Left kidney (tissue), 2 donors: ENCODE data around the gene SLIT3. TPM values are rescaled to one million over a fixed set of nuclear protein-coding genes. Genes with fewer than 3 reads are reported as not detected.
"Not testable (repeated sequence)": the region's sequence is repeated elsewhere in the genome, so short reads cannot be mapped to it uniquely, and the experiment has no call there.

Source experiments
- DNase-seq: peaks from one replicate; pipeline ENCODE4 v3.0.0-alpha.2; 2013
- polyA plus RNA-seq: library from polyadenylated mRNA; unstranded; fragments of 120-200 nt; gene quantifications from one replicate; pipeline ENCODE4 v1.2.1, GENCODE V29; 2013; ENCODE audit not compliant: insufficient read length

Gene SLIT3
- polyA plus RNA-seq, 1 donor, result 51.5 TPM

- peak; percentile 57 for DNase-seq
Observed at GRCh38 chr5:169106911-169107706, 193.8 kb downstream of the SLIT3 start.

GRCh38 chr5:169105582-169105981 lies 195.4 kb downstream of the SLIT3 start:
- not testable (repeated sequence) for DNase-seq

- DNase-seq, result no peak
Observed at GRCh38 chr5:169104937-169105494, 195.9 kb downstream of the SLIT3 start.

GRCh38 chr5:169103586-169104181 lies 197.3 kb downstream of the SLIT3 start:
- DNase-seq, result no peak

- no peak for DNase-seq
Observed at GRCh38 chr5:169101966-169102365, 199.0 kb downstream of the SLIT3 start.

GRCh38 chr5:169100735-169101075 lies 200.2 kb downstream of the SLIT3 start:
- DNase-seq, result no peak

GRCh38 chr5:169099801-169100734 lies 200.9 kb downstream of the SLIT3 start:
- DNase-seq, result no peak

- DNase-seq, result no peak
Observed at GRCh38 chr5:169098331-169099121, 202.4 kb downstream of the SLIT3 start.

- DNase-seq, result no peak
Observed at GRCh38 chr5:169097374-169098326, 203.3 kb downstream of the SLIT3 start.

- no peak for DNase-seq
Observed at GRCh38 chr5:169095976-169096375, 205.0 kb downstream of the SLIT3 start.

- DNase-seq, result no peak
Observed at GRCh38 chr5:169095410-169095960, 205.5 kb downstream of the SLIT3 start.

GRCh38 chr5:169094586-169095409 lies 206.1 kb downstream of the SLIT3 start:
- no peak for DNase-seq

- no peak for DNase-seq
Observed at GRCh38 chr5:169091396-169091980, 209.5 kb downstream of the SLIT3 start.

GRCh38 chr5:169089343-169089742 lies 211.6 kb downstream of the SLIT3 start:
- no peak for DNase-seq

- DNase-seq, result no peak
Observed at GRCh38 chr5:169088028-169088725, 212.8 kb downstream of the SLIT3 start.

GRCh38 chr5:169085636-169086035 lies 215.3 kb downstream of the SLIT3 start:
- DNase-seq, result no peak

GRCh38 chr5:169085212-169085611 lies 215.7 kb downstream of the SLIT3 start:
- no peak for DNase-seq

GRCh38 chr5:169084775-169085174 lies 216.2 kb downstream of the SLIT3 start:
- DNase-seq, result no peak
